IgD-negative memory B cell (primary cell): ENCODE data around the gene PTGIS. TPM values are rescaled to one million over a fixed set of nuclear protein-coding genes. Genes with fewer than 3 reads are reported as not detected.
A peak's percentile ranks its signal among the peaks of the same experiment; 100 is the strongest.

Experiments
- H3K27ac Mint-ChIP-seq, 3 donors: one replicate each; pipeline ENCODE4 v1.8.0; 2020 to 2022; ENCODE audit warnings: mild to moderate bottlenecking in 3 of 3, mixed read lengths in 3 of 3, moderate library complexity in 1 of 3
- H3K27me3 Mint-ChIP-seq: one replicate; pipeline ENCODE4 v1.8.0; 2021; ENCODE audit warnings: mixed read lengths
- H3K36me3 Mint-ChIP-seq: one replicate; pipeline ENCODE4 v1.8.0; 2020; ENCODE audit warnings: mild to moderate bottlenecking, mixed read lengths
- H3K4me1 Mint-ChIP-seq, 3 donors: one replicate each; pipeline ENCODE4 v1.8.0; 2020 to 2022; ENCODE audit warnings: mixed read lengths in 3 of 3, mild to moderate bottlenecking in 1 of 3
- H3K4me3 Mint-ChIP-seq, 4 donors: one replicate each; pipeline ENCODE4 v1.8.0; 2020 to 2022; ENCODE audit warnings: mild to moderate bottlenecking in 4 of 4, mixed read lengths in 4 of 4, moderate library complexity in 3 of 4
- H3K9me3 Mint-ChIP-seq, 3 donors: one replicate each; pipeline ENCODE4 v1.8.0; 2020 to 2021; ENCODE audit warnings: mixed read lengths in 3 of 3, mild to moderate bottlenecking in 1 of 3
- polyA plus RNA-seq: library from polyadenylated mRNA; unstranded; fragments of 300-500 nt; fragmentation: Illumina TruSeq; gene quantifications from one replicate; pipeline ENCODE4 v1.2.3, GENCODE V29; 2021

PTGIS gene
- polyA plus RNA-seq, 1 donor from 2014 or later: not detected

- Mint-ChIP-seq H3K9me3 (no peaks in the 10 kb centered on the region), H3K27ac (no peak overlapping the region), H3K27me3 (peaks cover 9% of the 10 kb centered on the region), H3K4me1 (peaks cover 0 to 3% (median under 1%) of the 10 kb centered on the region in 3 donors), H3K36me3 (no peaks in the 10 kb centered on the region), H3K4me3 (no peak overlapping the region)
These were observed 34.6 kb upstream of the PTGIS start for GRCh38 chr20:49602345-49603208.

GRCh38 chr20:49601153-49601924 lies 33.4 kb upstream of the PTGIS start:
- Mint-ChIP-seq H3K36me3 (peaks cover 3% of the 10 kb centered on the region), H3K9me3 (no peaks in the 10 kb centered on the region), H3K27ac (no peak overlapping the region), H3K27me3 (peaks cover 9% of the 10 kb centered on the region), H3K4me1 (peaks cover 0 to 8% (median 6%) of the 10 kb centered on the region in 3 donors), H3K4me3 (no peak overlapping the region)

GRCh38 chr20:49599746-49600113 lies 31.8 kb upstream of the PTGIS start:
- H3K9me3 Mint-ChIP-seq: no peaks in the 10 kb centered on the region
- H3K27me3 Mint-ChIP-seq: peaks cover 13% of the 10 kb centered on the region
- peaks cover 0 to 10% (median 6%) of the 10 kb centered on the region in 3 donors for H3K4me1 Mint-ChIP-seq
- no peak overlapping the region for H3K27ac Mint-ChIP-seq
- peaks cover 4% of the 10 kb centered on the region for H3K36me3 Mint-ChIP-seq
- no peak overlapping the region for H3K4me3 Mint-ChIP-seq

GRCh38 chr20:49597825-49598395 lies 30.0 kb upstream of the PTGIS start:
- H3K4me1 Mint-ChIP-seq: peaks cover 0 to 10% (median 6%) of the 10 kb centered on the region in 3 donors
- no peak overlapping the region for H3K27ac Mint-ChIP-seq
- no peaks in the 10 kb centered on the region for H3K9me3 Mint-ChIP-seq
- H3K36me3 Mint-ChIP-seq: peaks cover 4% of the 10 kb centered on the region
- no peak overlapping the region for H3K4me3 Mint-ChIP-seq
- peaks cover 15% of the 10 kb centered on the region for H3K27me3 Mint-ChIP-seq

GRCh38 chr20:49595811-49596561 lies 28.0 kb upstream of the PTGIS start:
- H3K27ac Mint-ChIP-seq: no peak overlapping the region
- peaks cover 4% of the 10 kb centered on the region for H3K36me3 Mint-ChIP-seq
- peaks cover 0 to 2% (median 0%) of the 10 kb centered on the region in 3 donors for H3K9me3 Mint-ChIP-seq
- H3K4me3 Mint-ChIP-seq: peak overlapping the region in 2 of 4 donors; percentile 10 to 73
- H3K27me3 Mint-ChIP-seq: peaks cover 12% of the 10 kb centered on the region
- H3K4me1 Mint-ChIP-seq: peaks cover 0 to 10% (median 6%) of the 10 kb centered on the region in 3 donors

GRCh38 chr20:49595346-49595745 lies 27.4 kb upstream of the PTGIS start:
- Mint-ChIP-seq H3K4me3 (no peak overlapping the region), H3K36me3 (peaks cover 6% of the 10 kb centered on the region), H3K9me3 (peaks cover 0 to 4% (median 2%) of the 10 kb centered on the region in 3 donors), H3K27me3 (peaks cover 11% of the 10 kb centered on the region), H3K4me1 (peaks cover 3 to 10% (median 8%) of the 10 kb centered on the region in 3 donors), H3K27ac (no peak overlapping the region)

GRCh38 chr20:49594931-49595315 lies 27.0 kb upstream of the PTGIS start:
- Mint-ChIP-seq H3K27ac (no peak overlapping the region), H3K27me3 (peaks cover 11% of the 10 kb centered on the region), H3K9me3 (peaks cover 0 to 8% (median 6%) of the 10 kb centered on the region in 3 donors), H3K4me1 (peaks cover 6 to 11% (median 10%) of the 10 kb centered on the region in 3 donors), H3K36me3 (peaks cover 6% of the 10 kb centered on the region), H3K4me3 (no peak overlapping the region)

- H3K9me3 Mint-ChIP-seq: peaks cover 0 to 9% (median 9%) of the 10 kb centered on the region in 3 donors
- H3K27me3 Mint-ChIP-seq: peaks cover 11% of the 10 kb centered on the region
- no peak overlapping the region for H3K4me3 Mint-ChIP-seq
- H3K27ac Mint-ChIP-seq: no peak overlapping the region
- peaks cover 6% of the 10 kb centered on the region for H3K36me3 Mint-ChIP-seq
- H3K4me1 Mint-ChIP-seq: peaks cover 6 to 11% (median 10%) of the 10 kb centered on the region in 3 donors
These were observed 26.4 kb upstream of the PTGIS start for GRCh38 chr20:49594143-49594930.

GRCh38 chr20:49593466-49594142 lies 25.7 kb upstream of the PTGIS start:
- Mint-ChIP-seq H3K4me3 (no peak overlapping the region), H3K36me3 (peaks cover 6% of the 10 kb centered on the region)

GRCh38 chr20:49592120-49592519 lies 24.2 kb upstream of the PTGIS start:
- H3K4me3 Mint-ChIP-seq: no peak overlapping the region
- H3K27ac Mint-ChIP-seq: peak overlapping the region in 1 of 3 donors; percentile 34
- peaks cover 19% of the 10 kb centered on the region for H3K27me3 Mint-ChIP-seq
- peaks cover 5 to 6% (median 5%) of the 10 kb centered on the region in 3 donors for H3K4me1 Mint-ChIP-seq
- H3K36me3 Mint-ChIP-seq: peaks cover 4% of the 10 kb centered on the region
- H3K9me3 Mint-ChIP-seq: peaks cover 0 to 9% (median 9%) of the 10 kb centered on the region in 3 donors

More at GRCh38 chr20:49593466-49594142, 25.7 kb upstream of the PTGIS start:
- peaks cover 0 to 9% (median 9%) of the 10 kb centered on the region in 3 donors for H3K9me3 Mint-ChIP-seq
- H3K27ac Mint-ChIP-seq: peak overlapping the region in 1 of 3 donors; percentile 20
- peaks cover 14% of the 10 kb centered on the region for H3K27me3 Mint-ChIP-seq
- H3K4me1 Mint-ChIP-seq: peaks cover 6 to 11% (median 10%) of the 10 kb centered on the region in 3 donors

GRCh38 chr20:49591217-49591865 lies 23.4 kb upstream of the PTGIS start:
- Mint-ChIP-seq H3K9me3 (peaks cover 0 to 9% (median 9%) of the 10 kb centered on the region in 3 donors), H3K4me3 (no peak overlapping the region), H3K27me3 (peaks cover 19% of the 10 kb centered on the region), H3K36me3 (peaks cover 3% of the 10 kb centered on the region), H3K27ac (no peak overlapping the region), H3K4me1 (peaks cover 2 to 6% (median 5%) of the 10 kb centered on the region in 3 donors)

- Mint-ChIP-seq H3K27ac (peak overlapping the region in 1 of 3 donors; percentile 55), H3K4me3 (peak overlapping the region in 1 of 4 donors; percentile 79), H3K36me3 (peaks cover 2% of the 10 kb centered on the region), H3K9me3 (peaks cover 0 to 9% (median 9%) of the 10 kb centered on the region in 3 donors), H3K27me3 (peaks cover 20% of the 10 kb centered on the region), H3K4me1 (peaks cover 0 to 6% (median 5%) of the 10 kb centered on the region in 3 donors)
These were observed 22.5 kb upstream of the PTGIS start for GRCh38 chr20:49590163-49591017.
